Measurements from ENCODE around the gene SCAF8. TPM values are rescaled to one million over a fixed set of nuclear protein-coding genes. Genes with fewer than 3 reads are reported as not detected.

Gene SCAF8
- total and polyA plus RNA-seq, 2 of the 8 experiments (the other 6 are each of a cell fraction or from before 2014, with no cell fraction given), result 20.3 to 46.3 TPM

DNA sequence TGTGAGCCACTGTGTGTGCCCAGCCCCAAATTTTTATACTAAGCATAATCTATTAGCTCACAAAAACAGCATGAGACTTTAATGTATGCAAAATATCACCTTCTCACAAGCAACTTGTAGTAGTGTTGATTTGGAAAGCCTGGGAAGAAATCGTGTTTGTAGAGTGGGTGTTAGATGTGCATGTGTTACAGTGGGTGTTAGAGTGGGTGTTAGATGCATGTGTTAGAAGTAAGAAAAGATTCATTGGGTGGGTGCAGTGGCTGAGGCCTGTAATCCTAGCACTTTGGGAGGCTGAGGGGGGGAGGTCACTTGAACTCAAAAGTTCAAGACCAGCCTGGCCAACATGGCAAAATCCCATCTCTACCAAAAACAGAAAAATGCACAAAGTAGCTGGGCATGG lies 6.3 kb upstream of the SCAF8 start:
- Histone ChIP-seq H3K4me3 (ENCODE audit: extremely low read depth in 1 of 4, insufficient read depth in 2 of 4, low read depth in 3 of 4, low read length in 4 of 4) (no peak overlapping the region), H2BK5ac (ENCODE audit: low read depth, low read length) (no peak overlapping the region), H4K20me1 (replicated peaks in 1 of 2; ENCODE audit: control insufficient read depth in 1 of 2, insufficient read depth in 2 of 2, low read length in 2 of 2) (no peaks in the 10 kb centered on the region), H3K4ac (replicated peaks; ENCODE audit: insufficient read length, low read depth, low read length) (no peak overlapping the region), H2BK15ac (ENCODE audit: low read length) (no peak overlapping the region), H2BK20ac (ENCODE audit: low read length) (no peak overlapping the region), H3K23me2 (ENCODE audit: low read depth, low read length) (no peaks in the 10 kb centered on the region), H3K23ac (ENCODE audit: insufficient read length) (no peak overlapping the region), H3K14ac (ENCODE audit: insufficient read length) (no peak overlapping the region), H3K18ac (ENCODE audit: extremely low read depth, low read length) (no peak overlapping the region), H3K79me2 (ENCODE audit: control insufficient read depth in 1 of 2, insufficient read depth in 2 of 2, low read length in 2 of 2) (no peaks in the 10 kb centered on the region), H3K9me3 (ENCODE audit: insufficient read depth in 2 of 2, low read depth in 1 of 2, low read length in 1 of 2) (no peaks in the 10 kb centered on the region), H2AK5ac (ENCODE audit: low read depth, low read length) (no peak overlapping the region), H3K4me2 (ENCODE audit: insufficient read depth in 1 of 2, low read depth in 2 of 2, low read length in 2 of 2) (no peak overlapping the region), H3K27me3 (replicated peaks in 1 of 4; ENCODE audit: control insufficient read depth in 3 of 4, extremely low read depth in 1 of 4, insufficient read depth in 3 of 4, low read length in 3 of 4) (no peaks in the 10 kb centered on the region), H3K79me1 (ENCODE audit: low read depth, low read length) (no peaks in the 10 kb centered on the region), H4K8ac (ENCODE audit: extremely low read depth, insufficient read depth, low read length) (no peak overlapping the region), H3K36me3 (ENCODE audit: control insufficient read depth in 2 of 4, insufficient read depth in 4 of 4, low read length in 3 of 4) (no peaks in the 10 kb centered on the region), H3K4me1 (replicated peaks in 1 of 4; ENCODE audit: control insufficient read depth in 3 of 4, insufficient read depth in 4 of 4, low read length in 3 of 4) (peaks cover 0 to 3% (median 1%) of the 10 kb centered on the region in 4 experiments; a peak in 2 of 7 replicates), H4K5ac (ENCODE audit: insufficient read length, low read depth, low read length) (no peak overlapping the region), H2AFZ (ENCODE audit: low read length) (no peak overlapping the region), H2BK12ac (ENCODE audit: low read depth, low read length) (no peak overlapping the region), H3K56ac (replicated peaks; ENCODE audit: insufficient read length, low read depth, low read length) (no peak overlapping the region), H3K9ac (replicated peaks in 1 of 4; ENCODE audit: extremely low read depth in 1 of 4, low read depth in 3 of 4, low read length in 3 of 4) (no peak overlapping the region), H4K91ac (replicated peaks; ENCODE audit: insufficient read length, low read length) (no peak overlapping the region), H3K27ac (ENCODE audit: low read depth, low read length) (no peak overlapping the region), H2BK120ac (replicated peaks; ENCODE audit: low read depth, low read length) (no peak overlapping the region)
- ChIA-PET CTCF (ENCODE audit: partially characterized antibody) (interaction anchor here (0.6 kb wide), 1 partner anchor 45 kb away, joined by 3 read pairs; no protein-coding TSS in a partner anchor), POLR2A (ENCODE audit: partially characterized antibody) (interaction anchor here (2.2 kb wide), 1 partner anchor 10 kb away, joined by 10 read pairs; no protein-coding TSS in a partner anchor)
- WGBS, 2 experiments (ENCODE audit: extremely low coverage in 1 of 2, insufficient coverage in 1 of 2, insufficient read length in 1 of 2, insufficient replicate concordance in 2 of 2, low coverage in 1 of 2, low lambda C conversion rate in 2 of 2, missing lambda C conversion rate in 1 of 2), result 90% methylated on average over 1 of the region's 1 CpG; no CpG with 5 or more reads in 1 of the 2 experiments
- FAIRE-seq, result no peak
- DNase-seq (ENCODE audit: low read depth in 1 of 2, low spot score in 2 of 2), result no peak
